ENCODE measurements around the gene MBLAC2. TPM values are rescaled to one million over a fixed set of nuclear protein-coding genes. Genes with fewer than 3 reads are reported as not detected.

The MBLAC2 gene
- 8.3 and 18.0 TPM in 2 replicates for total RNA-seq (2014; rRNA removed; shearing (Covaris generic); ENCODE audit: low replicate concordance)

GRCh38 chr5:90474235-90475107, at the start of gene MBLAC2, which contains the start of gene POLR3G:
Gene MBLAC2, minus strand, starts transcription at chr5:90474771. Its CDS starts 479 bp downstream, at chr5:90474292.
Gene POLR3G, plus strand, starts transcription at chr5:90474864. Its CDS starts 10,704 bp downstream, at chr5:90485568.
- peaks cover 98% of the 10 kb centered on the region for H3K79me2 ChIP-seq (ENCODE audit: low read length)
- no peaks in the 10 kb centered on the region for H4K20me1 ChIP-seq (ENCODE audit: insufficient read depth, low read depth, low read length)
- H3K9me2 ChIP-seq (replicated peaks; ENCODE audit: insufficient read depth, low read length): no peaks in the 10 kb centered on the region
- peak within 1 kb of the TSS; percentile 95 for H3K9ac ChIP-seq (ENCODE audit: low read length)
- peak within 1 kb of the TSS; percentile 70 for H3K27ac ChIP-seq (ENCODE audit: low read length)
- no peaks in the 10 kb centered on the region for H3K27me3 ChIP-seq (ENCODE audit: low read length)
- peak within 1 kb of the TSS; percentile 66; the same call in 1 of the 2 replicates for H2AFZ ChIP-seq (ENCODE audit: low read length)
- no peaks in the 10 kb centered on the region for H3K9me3 ChIP-seq (ENCODE audit: low read length)
- H3K4me3 ChIP-seq (ENCODE audit: low read length): peak within 1 kb of the TSS; percentile 97
- H3K4me2 ChIP-seq (ENCODE audit: low read depth, low read length, poor library complexity, severe bottlenecking): peak within 1 kb of the TSS; percentile 89
- H3K4me1 ChIP-seq (ENCODE audit: low read length): peaks cover 40% of the 10 kb centered on the region
- DNase-seq: peak; percentile 97
- peaks cover 21% of the 10 kb centered on the region for H3K36me3 ChIP-seq (ENCODE audit: insufficient read depth, low read length)

- Histone ChIP-seq H4K20me1 (ENCODE audit: insufficient read depth, low read depth, low read length) (no peaks in the 10 kb centered on the region), H3K9me2 (replicated peaks; ENCODE audit: insufficient read depth, low read length) (no peaks in the 10 kb centered on the region), H3K79me2 (ENCODE audit: low read length) (peaks cover 12% of the 10 kb centered on the region; the same call in 1 of the 2 replicates), H3K4me1 (ENCODE audit: low read length) (peaks cover 3% of the 10 kb centered on the region), H3K36me3 (ENCODE audit: insufficient read depth, low read length) (peaks cover 40% of the 10 kb centered on the region), H2AFZ (ENCODE audit: low read length) (no peak overlapping the region), H3K27me3 (ENCODE audit: low read length) (no peaks in the 10 kb centered on the region), H3K27ac (ENCODE audit: low read length) (no peak overlapping the region), H3K4me2 (ENCODE audit: low read depth, low read length, poor library complexity, severe bottlenecking) (no peak overlapping the region), H3K9ac (ENCODE audit: low read length) (no peak overlapping the region), H3K4me3 (ENCODE audit: low read length) (no peak overlapping the region), H3K9me3 (ENCODE audit: low read length) (no peaks in the 10 kb centered on the region)
- DNase-seq: no peak
These were observed 44.5 kb upstream of the MBLAC2 start for GRCh38 chr5:90519081-90519480.

- Histone ChIP-seq H3K36me3 (ENCODE audit: insufficient read depth, low read length) (peaks cover 38% of the 10 kb centered on the region), H3K4me3 (ENCODE audit: low read length) (no peak overlapping the region), H3K79me2 (ENCODE audit: low read length) (peaks cover 16% of the 10 kb centered on the region; the same call in 1 of the 2 replicates), H3K4me2 (ENCODE audit: low read depth, low read length, poor library complexity, severe bottlenecking) (no peak overlapping the region), H2AFZ (ENCODE audit: low read length) (no peak overlapping the region), H3K9ac (ENCODE audit: low read length) (no peak overlapping the region), H3K27me3 (ENCODE audit: low read length) (no peaks in the 10 kb centered on the region), H3K27ac (ENCODE audit: low read length) (no peak overlapping the region), H3K9me3 (ENCODE audit: low read length) (no peaks in the 10 kb centered on the region), H3K4me1 (ENCODE audit: low read length) (peaks cover 3% of the 10 kb centered on the region), H4K20me1 (ENCODE audit: insufficient read depth, low read depth, low read length) (no peaks in the 10 kb centered on the region), H3K9me2 (replicated peaks; ENCODE audit: insufficient read depth, low read length) (no peaks in the 10 kb centered on the region)
- no peak for DNase-seq
These were observed 44.1 kb upstream of the MBLAC2 start for GRCh38 chr5:90518661-90519060.

- H3K9me2 ChIP-seq (replicated peaks; ENCODE audit: insufficient read depth, low read length): no peaks in the 10 kb centered on the region
- no peak overlapping the region for H2AFZ ChIP-seq (ENCODE audit: low read length)
These were observed 39.9 kb upstream of the MBLAC2 start for GRCh38 chr5:90514520-90514919.

GRCh38 chr5:90510438-90510837, 35.9 kb upstream of the MBLAC2 start:
- Histone ChIP-seq H3K4me2 (ENCODE audit: low read depth, low read length, poor library complexity, severe bottlenecking) (no peak overlapping the region), H3K9me3 (ENCODE audit: low read length) (no peaks in the 10 kb centered on the region), H3K27ac (ENCODE audit: low read length) (no peak overlapping the region), H3K4me3 (ENCODE audit: low read length) (no peak overlapping the region), H3K9ac (ENCODE audit: low read length) (no peak overlapping the region), H3K79me2 (ENCODE audit: low read length) (peaks cover 20% of the 10 kb centered on the region), H3K9me2 (replicated peaks; ENCODE audit: insufficient read depth, low read length) (no peaks in the 10 kb centered on the region), H3K27me3 (ENCODE audit: low read length) (no peaks in the 10 kb centered on the region), H3K36me3 (ENCODE audit: insufficient read depth, low read length) (peaks cover 57% of the 10 kb centered on the region), H3K4me1 (ENCODE audit: low read length) (no peaks in the 10 kb centered on the region), H4K20me1 (ENCODE audit: insufficient read depth, low read depth, low read length) (no peaks in the 10 kb centered on the region), H2AFZ (ENCODE audit: low read length) (no peak overlapping the region)
- DNase-seq: no peak

More at GRCh38 chr5:90514520-90514919, 39.9 kb upstream of the MBLAC2 start:
- peaks cover 3% of the 10 kb centered on the region for H3K4me1 ChIP-seq (ENCODE audit: low read length)
- DNase-seq: no peak
- H3K27ac ChIP-seq (ENCODE audit: low read length): no peak overlapping the region
- H3K4me2 ChIP-seq (ENCODE audit: low read depth, low read length, poor library complexity, severe bottlenecking): no peak overlapping the region
- peaks cover 34% of the 10 kb centered on the region for H3K36me3 ChIP-seq (ENCODE audit: insufficient read depth, low read length)
- no peaks in the 10 kb centered on the region for H4K20me1 ChIP-seq (ENCODE audit: insufficient read depth, low read depth, low read length)
- peaks cover 21% of the 10 kb centered on the region for H3K79me2 ChIP-seq (ENCODE audit: low read length)
- no peaks in the 10 kb centered on the region for H3K27me3 ChIP-seq (ENCODE audit: low read length)
- no peak overlapping the region for H3K4me3 ChIP-seq (ENCODE audit: low read length)
- H3K9me3 ChIP-seq (ENCODE audit: low read length): no peaks in the 10 kb centered on the region
- no peak overlapping the region for H3K9ac ChIP-seq (ENCODE audit: low read length)

- Histone ChIP-seq H3K4me3 (ENCODE audit: low read length) (no peak overlapping the region), H3K27me3 (ENCODE audit: low read length) (no peaks in the 10 kb centered on the region), H3K4me2 (ENCODE audit: low read depth, low read length, poor library complexity, severe bottlenecking) (no peak overlapping the region), H3K9ac (ENCODE audit: low read length) (no peak overlapping the region), H2AFZ (ENCODE audit: low read length) (no peak overlapping the region), H3K9me2 (replicated peaks; ENCODE audit: insufficient read depth, low read length) (no peaks in the 10 kb centered on the region), H3K4me1 (ENCODE audit: low read length) (no peaks in the 10 kb centered on the region), H3K9me3 (ENCODE audit: low read length) (no peaks in the 10 kb centered on the region), H3K36me3 (ENCODE audit: insufficient read depth, low read length) (peaks cover 56% of the 10 kb centered on the region; the same call in 1 of the 2 replicates), H3K27ac (ENCODE audit: low read length) (no peak overlapping the region), H3K79me2 (ENCODE audit: low read length) (peaks cover 11% of the 10 kb centered on the region), H4K20me1 (ENCODE audit: insufficient read depth, low read depth, low read length) (no peaks in the 10 kb centered on the region)
- no peak for DNase-seq
These were observed 31.6 kb upstream of the MBLAC2 start for GRCh38 chr5:90506221-90506620.

- Histone ChIP-seq H3K27ac (ENCODE audit: low read length) (no peak overlapping the region), H3K36me3 (ENCODE audit: insufficient read depth, low read length) (peaks cover 63% of the 10 kb centered on the region; the same call in 1 of the 2 replicates), H3K27me3 (ENCODE audit: low read length) (no peaks in the 10 kb centered on the region), H3K9me3 (ENCODE audit: low read length) (no peaks in the 10 kb centered on the region), H4K20me1 (ENCODE audit: insufficient read depth, low read depth, low read length) (no peaks in the 10 kb centered on the region), H3K4me2 (ENCODE audit: low read depth, low read length, poor library complexity, severe bottlenecking) (no peak overlapping the region), H2AFZ (ENCODE audit: low read length) (no peak overlapping the region), H3K9me2 (replicated peaks; ENCODE audit: insufficient read depth, low read length) (no peaks in the 10 kb centered on the region), H3K4me3 (ENCODE audit: low read length) (no peak overlapping the region), H3K4me1 (ENCODE audit: low read length) (no peaks in the 10 kb centered on the region), H3K9ac (ENCODE audit: low read length) (no peak overlapping the region), H3K79me2 (ENCODE audit: low read length) (peaks cover 11% of the 10 kb centered on the region)
- no peak for DNase-seq
These were observed 30.2 kb upstream of the MBLAC2 start for GRCh38 chr5:90504743-90505142.

GRCh38 chr5:90503596-90503995, 29.0 kb upstream of the MBLAC2 start:
- DNase-seq: no peak
- H3K36me3 ChIP-seq (ENCODE audit: insufficient read depth, low read length): peaks cover 64% of the 10 kb centered on the region
- H3K79me2 ChIP-seq (ENCODE audit: low read length): peaks cover 19% of the 10 kb centered on the region
- no peak overlapping the region for H3K9ac ChIP-seq (ENCODE audit: low read length)
- H3K4me2 ChIP-seq (ENCODE audit: low read depth, low read length, poor library complexity, severe bottlenecking): no peak overlapping the region
- no peak overlapping the region for H3K27ac ChIP-seq (ENCODE audit: low read length)
- no peak overlapping the region for H2AFZ ChIP-seq (ENCODE audit: low read length)
- no peaks in the 10 kb centered on the region for H3K4me1 ChIP-seq (ENCODE audit: low read length)
- H3K9me3 ChIP-seq (ENCODE audit: low read length): no peaks in the 10 kb centered on the region
- no peaks in the 10 kb centered on the region for H3K9me2 ChIP-seq (replicated peaks; ENCODE audit: insufficient read depth, low read length)
- H3K4me3 ChIP-seq (ENCODE audit: low read length): no peak overlapping the region
- H3K27me3 ChIP-seq (ENCODE audit: low read length): no peaks in the 10 kb centered on the region
- H4K20me1 ChIP-seq (ENCODE audit: insufficient read depth, low read depth, low read length): no peaks in the 10 kb centered on the region
